ENCODE measurements around the gene SMIM32. TPM values are rescaled to one million over a fixed set of nuclear protein-coding genes. Genes with fewer than 3 reads are reported as not detected.
A peak's percentile ranks its signal among the peaks of the same experiment; 100 is the strongest.

The SMIM32 gene
- total RNA-seq, 4 donors from 2014 or later: 6.4 to 21.6 (median 13.5) TPM

- intact Hi-C loops (cut with DNase I; ENCODE audit: low total_unique reads): no loop called here
- TF ChIP-seq POLR2A (IDR thresholded peaks at IDR 0.05) (no peak), CTCF (IDR thresholded peaks at IDR 0.05) (peak; percentile 45 to 62 (median 56)), EP300 (IDR thresholded peaks at IDR 0.05; ENCODE audit: low read depth) (no peak), POLR2AphosphoS5 (IDR thresholded peaks at IDR 0.05) (no peak)
- 85 to 100% methylated on average over 1 to 2 of the region's 2 CpGs for WGBS, 2 donors (ENCODE audit: low coverage in 1 of 2)
- Histone ChIP-seq H3K27ac (no peak overlapping the region), H3K4me3 (no peak overlapping the region), H3K27me3 (no peaks in the 10 kb centered on the region), H3K9me3 (no peaks in the 10 kb centered on the region), H3K36me3 (peaks cover 0 to 25% (median 8%) of the 10 kb centered on the region in 4 donors), H3K4me1 (no peaks in the 10 kb centered on the region)
- DNase-seq: no peak
- in situ Hi-C loops (cut with MboI; ENCODE audit: low pct_ligation_motif_present in 1 of 4, low pct_unique_long_range_greater_than_20kb in 1 of 4, low sequenced_read_pairs in 3 of 4): no loop called here
Observed at GRCh38 chr5:136174021-136174659, 18.8 kb downstream of the SMIM32 start.

- no peaks in the 10 kb centered on the region for H3K9me3 ChIP-seq
- peaks cover 0 to 25% (median 1%) of the 10 kb centered on the region in 4 donors for H3K36me3 ChIP-seq
- no peak overlapping the region for H3K4me3 ChIP-seq
- H3K27ac ChIP-seq: no peak overlapping the region
- DNase-seq: no peak
- WGBS, 2 donors (ENCODE audit: low coverage in 1 of 2): 95% methylated on average over 3 of the region's 3 CpGs; no CpG with 5 or more reads in 1 of the 2 donors
- no peaks in the 10 kb centered on the region for H3K4me1 ChIP-seq
- intact Hi-C loops (cut with DNase I; ENCODE audit: low total_unique reads) (no loop called here), in situ Hi-C loops (cut with MboI; ENCODE audit: low pct_ligation_motif_present in 1 of 4, low pct_unique_long_range_greater_than_20kb in 1 of 4, low sequenced_read_pairs in 3 of 4) (no loop called here)
- TF ChIP-seq POLR2AphosphoS5 (IDR thresholded peaks at IDR 0.05): no peak
- no peak for TF ChIP-seq POLR2A (IDR thresholded peaks at IDR 0.05)
- TF ChIP-seq EP300 (IDR thresholded peaks at IDR 0.05; ENCODE audit: low read depth): no peak
- TF ChIP-seq CTCF (IDR thresholded peaks at IDR 0.05): no peak
- no peaks in the 10 kb centered on the region for H3K27me3 ChIP-seq
Observed at GRCh38 chr5:136169218-136169617, 23.7 kb downstream of the SMIM32 start.

- Histone ChIP-seq H3K9me3 (no peaks in the 10 kb centered on the region), H3K36me3 (peaks cover 0 to 30% (median 8%) of the 10 kb centered on the region in 4 donors), H3K4me1 (no peaks in the 10 kb centered on the region), H3K27ac (no peak overlapping the region), H3K4me3 (no peak overlapping the region), H3K27me3 (no peaks in the 10 kb centered on the region)
- intact Hi-C loops (cut with DNase I; ENCODE audit: low total_unique reads) (no loop called here), in situ Hi-C loops (cut with MboI; ENCODE audit: low pct_ligation_motif_present in 1 of 4, low pct_unique_long_range_greater_than_20kb in 1 of 4, low sequenced_read_pairs in 3 of 4) (no loop called here)
- WGBS, 2 donors (ENCODE audit: low coverage in 1 of 2): 76 to 78% methylated on average over 4 of the region's 4 CpGs
- DNase-seq: no peak
- TF ChIP-seq POLR2AphosphoS5 (IDR thresholded peaks at IDR 0.05) (no peak), POLR2A (IDR thresholded peaks at IDR 0.05) (no peak), EP300 (IDR thresholded peaks at IDR 0.05; ENCODE audit: low read depth) (no peak), CTCF (IDR thresholded peaks at IDR 0.05) (no peak)
Observed at GRCh38 chr5:136166909-136167308, 26.1 kb downstream of the SMIM32 start.

GRCh38 chr5:136164226-136164625 is 28.7 kb downstream of the SMIM32 start:
- DNase-seq: no peak
- no peaks in the 10 kb centered on the region for H3K9me3 ChIP-seq
- peaks cover 0 to 13% (median 4%) of the 10 kb centered on the region in 4 donors for H3K4me1 ChIP-seq
- no peak for TF ChIP-seq EP300 (IDR thresholded peaks at IDR 0.05; ENCODE audit: low read depth)
- TF ChIP-seq POLR2A (IDR thresholded peaks at IDR 0.05): no peak
- TF ChIP-seq CTCF (IDR thresholded peaks at IDR 0.05): no peak
- no peak for TF ChIP-seq POLR2AphosphoS5 (IDR thresholded peaks at IDR 0.05)
- WGBS, 2 donors (ENCODE audit: low coverage in 1 of 2): 70 to 89% methylated on average over 1 of the region's 1 CpG
- intact Hi-C loops (cut with DNase I; ENCODE audit: low total_unique reads): no loop called here
- H3K4me3 ChIP-seq: no peak overlapping the region
- in situ Hi-C loops (cut with MboI; ENCODE audit: low pct_ligation_motif_present in 1 of 4, low pct_unique_long_range_greater_than_20kb in 1 of 4, low sequenced_read_pairs in 3 of 4): no loop called here
- H3K36me3 ChIP-seq: peaks cover 0 to 30% (median 8%) of the 10 kb centered on the region in 4 donors
- H3K27ac ChIP-seq: no peak overlapping the region
- H3K27me3 ChIP-seq: no peaks in the 10 kb centered on the region
